ENCODE results near the gene SEMA3D. TPM values are rescaled to one million over a fixed set of nuclear protein-coding genes. Genes with fewer than 3 reads are reported as not detected.

SEMA3D gene
- total and polyA plus RNA-seq, 2 experiments from 2014 or later: 1.5 to 7.2 TPM

DNA sequence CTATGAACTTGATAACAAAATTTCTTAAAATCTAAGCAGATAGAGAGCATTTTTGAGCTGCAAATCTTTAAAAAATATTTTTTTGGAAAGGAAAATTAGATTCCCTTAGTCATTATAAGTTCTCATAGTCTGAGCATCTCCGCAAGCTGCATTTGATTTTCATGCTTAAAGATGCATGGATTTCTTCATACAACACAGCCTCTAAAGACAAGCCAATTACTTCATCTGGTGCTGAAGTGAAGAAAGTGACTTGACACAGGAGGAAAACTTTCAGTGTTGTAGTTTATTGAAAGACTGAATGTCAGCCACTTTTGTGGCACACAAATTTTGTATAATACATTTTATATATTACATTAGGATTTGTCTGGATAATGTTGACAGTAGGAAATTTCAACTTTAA, 22.5 kb downstream of the SEMA3D start (continued):
- TF ChIP-seq, protein P1, sequence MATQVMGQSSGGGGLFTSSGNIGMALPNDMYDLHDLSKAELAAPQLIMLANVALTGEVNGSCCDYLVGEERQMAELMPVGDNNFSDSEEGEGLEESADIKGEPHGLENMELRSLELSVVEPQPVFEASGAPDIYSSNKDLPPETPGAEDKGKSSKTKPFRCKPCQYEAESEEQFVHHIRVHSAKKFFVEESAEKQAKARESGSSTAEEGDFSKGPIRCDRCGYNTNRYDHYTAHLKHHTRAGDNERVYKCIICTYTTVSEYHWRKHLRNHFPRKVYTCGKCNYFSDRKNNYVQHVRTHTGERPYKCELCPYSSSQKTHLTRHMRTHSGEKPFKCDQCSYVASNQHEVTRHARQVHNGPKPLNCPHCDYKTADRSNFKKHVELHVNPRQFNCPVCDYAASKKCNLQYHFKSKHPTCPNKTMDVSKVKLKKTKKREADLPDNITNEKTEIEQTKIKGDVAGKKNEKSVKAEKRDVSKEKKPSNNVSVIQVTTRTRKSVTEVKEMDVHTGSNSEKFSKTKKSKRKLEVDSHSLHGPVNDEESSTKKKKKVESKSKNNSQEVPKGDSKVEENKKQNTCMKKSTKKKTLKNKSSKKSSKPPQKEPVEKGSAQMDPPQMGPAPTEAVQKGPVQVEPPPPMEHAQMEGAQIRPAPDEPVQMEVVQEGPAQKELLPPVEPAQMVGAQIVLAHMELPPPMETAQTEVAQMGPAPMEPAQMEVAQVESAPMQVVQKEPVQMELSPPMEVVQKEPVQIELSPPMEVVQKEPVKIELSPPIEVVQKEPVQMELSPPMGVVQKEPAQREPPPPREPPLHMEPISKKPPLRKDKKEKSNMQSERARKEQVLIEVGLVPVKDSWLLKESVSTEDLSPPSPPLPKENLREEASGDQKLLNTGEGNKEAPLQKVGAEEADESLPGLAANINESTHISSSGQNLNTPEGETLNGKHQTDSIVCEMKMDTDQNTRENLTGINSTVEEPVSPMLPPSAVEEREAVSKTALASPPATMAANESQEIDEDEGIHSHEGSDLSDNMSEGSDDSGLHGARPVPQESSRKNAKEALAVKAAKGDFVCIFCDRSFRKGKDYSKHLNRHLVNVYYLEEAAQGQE (IDR thresholded peaks at IDR 0.05; ENCODE audit: unreplicated experiment): no peak

DNA sequence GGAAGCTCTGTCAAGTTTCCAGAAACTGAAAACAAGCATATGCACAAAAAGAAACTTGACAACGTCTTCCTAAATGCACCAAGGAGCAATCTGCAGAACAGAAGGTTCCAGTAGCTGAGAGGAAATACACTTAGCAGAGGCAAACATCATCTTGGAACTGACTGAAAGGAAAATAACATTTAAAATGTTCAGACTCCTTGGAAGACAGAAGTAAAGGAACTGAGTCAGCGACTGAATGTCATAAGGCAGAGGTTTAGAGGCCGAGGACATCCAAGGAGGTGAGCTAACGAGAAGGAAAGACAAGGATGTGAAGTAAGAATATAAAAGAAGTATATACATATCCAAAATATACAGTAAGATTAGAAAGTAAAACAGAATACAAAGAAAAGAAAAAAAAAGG, 24.1 kb downstream of the SEMA3D start:
- Histone ChIP-seq H3F3A (replicated peaks; ENCODE audit: low read depth) (no peaks in the 10 kb centered on the region), H3K79me2 (replicated peaks; ENCODE audit: insufficient read depth) (no peaks in the 10 kb centered on the region), H4K20me1 (replicated peaks; ENCODE audit: insufficient read depth) (no peaks in the 10 kb centered on the region), H3K4me1 (ENCODE audit: insufficient read depth) (no peaks in the 10 kb centered on the region), H3K4me2 (no peak overlapping the region), H2AFZ (no peak overlapping the region), H3K27ac (ENCODE audit: low read depth) (no peak overlapping the region), H3K4me3 (no peak overlapping the region), H3K27me3 (ENCODE audit: insufficient read depth) (no peaks in the 10 kb centered on the region), H3K9me2 (ENCODE audit: insufficient read depth) (no peaks in the 10 kb centered on the region), H3K36me3 (ENCODE audit: insufficient read depth) (no peaks in the 10 kb centered on the region)
- Mint-ChIP-seq H3K27me3 (ENCODE audit: insufficient read depth, low read depth, poor library complexity) (no peaks in the 10 kb centered on the region), H3K9me3 (peaks cover 10% of the 10 kb centered on the region; the same call in 2 of the 3 replicates), H3K27ac (no peak overlapping the region), H3K36me3 (ENCODE audit: low read depth) (peaks cover 10% of the 10 kb centered on the region), H3K4me3 (no peak overlapping the region), H3K4me1 (peaks cover 11% of the 10 kb centered on the region; the same call in 2 of the 3 replicates)
- DNase-seq (ENCODE audit: low spot score): no peak
- ATAC-seq: no peak
- TF ChIP-seq, protein P2, sequence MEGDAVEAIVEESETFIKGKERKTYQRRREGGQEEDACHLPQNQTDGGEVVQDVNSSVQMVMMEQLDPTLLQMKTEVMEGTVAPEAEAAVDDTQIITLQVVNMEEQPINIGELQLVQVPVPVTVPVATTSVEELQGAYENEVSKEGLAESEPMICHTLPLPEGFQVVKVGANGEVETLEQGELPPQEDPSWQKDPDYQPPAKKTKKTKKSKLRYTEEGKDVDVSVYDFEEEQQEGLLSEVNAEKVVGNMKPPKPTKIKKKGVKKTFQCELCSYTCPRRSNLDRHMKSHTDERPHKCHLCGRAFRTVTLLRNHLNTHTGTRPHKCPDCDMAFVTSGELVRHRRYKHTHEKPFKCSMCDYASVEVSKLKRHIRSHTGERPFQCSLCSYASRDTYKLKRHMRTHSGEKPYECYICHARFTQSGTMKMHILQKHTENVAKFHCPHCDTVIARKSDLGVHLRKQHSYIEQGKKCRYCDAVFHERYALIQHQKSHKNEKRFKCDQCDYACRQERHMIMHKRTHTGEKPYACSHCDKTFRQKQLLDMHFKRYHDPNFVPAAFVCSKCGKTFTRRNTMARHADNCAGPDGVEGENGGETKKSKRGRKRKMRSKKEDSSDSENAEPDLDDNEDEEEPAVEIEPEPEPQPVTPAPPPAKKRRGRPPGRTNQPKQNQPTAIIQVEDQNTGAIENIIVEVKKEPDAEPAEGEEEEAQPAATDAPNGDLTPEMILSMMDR (conservative IDR thresholded peaks at IDR 0.05; ENCODE audit: low read depth in 2 of 2): no peak
- TF ChIP-seq, protein P3, sequence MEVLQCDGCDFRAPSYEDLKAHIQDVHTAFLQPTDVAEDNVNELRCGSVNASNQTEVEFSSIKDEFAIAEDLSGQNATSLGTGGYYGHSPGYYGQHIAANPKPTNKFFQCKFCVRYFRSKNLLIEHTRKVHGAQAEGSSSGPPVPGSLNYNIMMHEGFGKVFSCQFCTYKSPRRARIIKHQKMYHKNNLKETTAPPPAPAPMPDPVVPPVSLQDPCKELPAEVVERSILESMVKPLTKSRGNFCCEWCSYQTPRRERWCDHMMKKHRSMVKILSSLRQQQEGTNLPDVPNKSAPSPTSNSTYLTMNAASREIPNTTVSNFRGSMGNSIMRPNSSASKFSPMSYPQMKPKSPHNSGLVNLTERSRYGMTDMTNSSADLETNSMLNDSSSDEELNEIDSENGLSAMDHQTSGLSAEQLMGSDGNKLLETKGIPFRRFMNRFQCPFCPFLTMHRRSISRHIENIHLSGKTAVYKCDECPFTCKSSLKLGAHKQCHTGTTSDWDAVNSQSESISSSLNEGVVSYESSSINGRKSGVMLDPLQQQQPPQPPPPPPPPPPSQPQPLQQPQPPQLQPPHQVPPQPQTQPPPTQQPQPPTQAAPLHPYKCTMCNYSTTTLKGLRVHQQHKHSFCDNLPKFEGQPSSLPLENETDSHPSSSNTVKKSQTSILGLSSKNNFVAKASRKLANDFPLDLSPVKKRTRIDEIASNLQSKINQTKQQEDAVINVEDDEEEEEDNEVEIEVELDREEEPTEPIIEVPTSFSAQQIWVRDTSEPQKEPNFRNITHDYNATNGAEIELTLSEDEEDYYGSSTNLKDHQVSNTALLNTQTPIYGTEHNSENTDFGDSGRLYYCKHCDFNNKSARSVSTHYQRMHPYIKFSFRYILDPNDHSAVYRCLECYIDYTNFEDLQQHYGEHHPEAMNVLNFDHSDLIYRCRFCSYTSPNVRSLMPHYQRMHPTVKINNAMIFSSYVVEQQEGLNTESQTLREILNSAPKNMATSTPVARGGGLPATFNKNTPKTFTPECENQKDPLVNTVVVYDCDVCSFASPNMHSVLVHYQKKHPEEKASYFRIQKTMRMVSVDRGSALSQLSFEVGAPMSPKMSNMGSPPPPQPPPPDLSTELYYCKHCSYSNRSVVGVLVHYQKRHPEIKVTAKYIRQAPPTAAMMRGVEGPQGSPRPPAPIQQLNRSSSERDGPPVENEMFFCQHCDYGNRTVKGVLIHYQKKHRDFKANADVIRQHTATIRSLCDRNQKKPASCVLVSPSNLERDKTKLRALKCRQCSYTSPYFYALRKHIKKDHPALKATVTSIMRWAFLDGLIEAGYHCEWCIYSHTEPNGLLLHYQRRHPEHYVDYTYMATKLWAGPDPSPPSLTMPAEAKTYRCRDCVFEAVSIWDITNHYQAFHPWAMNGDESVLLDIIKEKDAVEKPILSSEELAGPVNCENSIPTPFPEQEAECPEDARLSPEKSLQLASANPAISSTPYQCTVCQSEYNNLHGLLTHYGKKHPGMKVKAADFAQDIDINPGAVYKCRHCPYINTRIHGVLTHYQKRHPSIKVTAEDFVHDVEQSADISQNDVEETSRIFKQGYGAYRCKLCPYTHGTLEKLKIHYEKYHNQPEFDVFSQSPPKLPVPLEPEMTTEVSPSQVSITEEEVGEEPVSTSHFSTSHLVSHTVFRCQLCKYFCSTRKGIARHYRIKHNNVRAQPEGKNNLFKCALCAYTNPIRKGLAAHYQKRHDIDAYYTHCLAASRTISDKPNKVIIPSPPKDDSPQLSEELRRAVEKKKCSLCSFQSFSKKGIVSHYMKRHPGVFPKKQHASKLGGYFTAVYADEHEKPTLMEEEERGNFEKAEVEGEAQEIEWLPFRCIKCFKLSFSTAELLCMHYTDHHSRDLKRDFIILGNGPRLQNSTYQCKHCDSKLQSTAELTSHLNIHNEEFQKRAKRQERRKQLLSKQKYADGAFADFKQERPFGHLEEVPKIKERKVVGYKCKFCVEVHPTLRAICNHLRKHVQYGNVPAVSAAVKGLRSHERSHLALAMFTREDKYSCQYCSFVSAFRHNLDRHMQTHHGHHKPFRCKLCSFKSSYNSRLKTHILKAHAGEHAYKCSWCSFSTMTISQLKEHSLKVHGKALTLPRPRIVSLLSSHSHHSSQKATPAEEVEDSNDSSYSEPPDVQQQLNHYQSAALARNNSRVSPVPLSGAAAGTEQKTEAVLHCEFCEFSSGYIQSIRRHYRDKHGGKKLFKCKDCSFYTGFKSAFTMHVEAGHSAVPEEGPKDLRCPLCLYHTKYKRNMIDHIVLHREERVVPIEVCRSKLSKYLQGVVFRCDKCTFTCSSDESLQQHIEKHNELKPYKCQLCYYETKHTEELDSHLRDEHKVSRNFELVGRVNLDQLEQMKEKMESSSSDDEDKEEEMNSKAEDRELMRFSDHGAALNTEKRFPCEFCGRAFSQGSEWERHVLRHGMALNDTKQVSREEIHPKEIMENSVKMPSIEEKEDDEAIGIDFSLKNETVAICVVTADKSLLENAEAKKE (CRISPR knock-in tag; IDR thresholded peaks at IDR 0.05): no peak
- TF ChIP-seq POLR2AphosphoS5 (IDR thresholded peaks at IDR 0.05; ENCODE audit: low read depth) (no peak), ZNF331 (CRISPR knock-in tag; IDR thresholded peaks at IDR 0.05; ENCODE audit: low read depth) (no peak), STAT1 (IDR thresholded peaks at IDR 0.05; ENCODE audit: unreplicated experiment) (no peak), EZH2 (IDR thresholded peaks at IDR 0.05; ENCODE audit: low read depth, unreplicated experiment) (no peak)
- TF ChIP-seq, protein P1 (IDR thresholded peaks at IDR 0.05; ENCODE audit: unreplicated experiment): no peak
- TF ChIP-seq, protein P4, sequence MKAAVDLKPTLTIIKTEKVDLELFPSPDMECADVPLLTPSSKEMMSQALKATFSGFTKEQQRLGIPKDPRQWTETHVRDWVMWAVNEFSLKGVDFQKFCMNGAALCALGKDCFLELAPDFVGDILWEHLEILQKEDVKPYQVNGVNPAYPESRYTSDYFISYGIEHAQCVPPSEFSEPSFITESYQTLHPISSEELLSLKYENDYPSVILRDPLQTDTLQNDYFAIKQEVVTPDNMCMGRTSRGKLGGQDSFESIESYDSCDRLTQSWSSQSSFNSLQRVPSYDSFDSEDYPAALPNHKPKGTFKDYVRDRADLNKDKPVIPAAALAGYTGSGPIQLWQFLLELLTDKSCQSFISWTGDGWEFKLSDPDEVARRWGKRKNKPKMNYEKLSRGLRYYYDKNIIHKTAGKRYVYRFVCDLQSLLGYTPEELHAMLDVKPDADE (IDR thresholded peaks at IDR 0.05): no peak

Data from GM23338 (cell line).